ENCODE results near the gene MRPL17.

GRCh38 chr11:6682936-6683861 lies at the start of gene MRPL17:
- TF ChIP-seq CTCF (IDR thresholded peaks at IDR 0.05; ENCODE audit: low read length) (peak; percentile 86), EZH2 (IDR thresholded peaks at IDR 0.05; ENCODE audit: borderline replicate concordance, low read length) (no peak)
